A549 (cell line): ENCODE measurements around the gene KCNG2. TPM values are rescaled to one million over a fixed set of nuclear protein-coding genes. Genes with fewer than 3 reads are reported as not detected.

Source experiments
- ATAC-seq, 2 experiments: fragments of 200-7000 bp in 1 of 2; fragments of >200 bp in 1 of 2; cut with Nextera tagmentation in 1 of 2; cut with Tn5 transposase in 1 of 2; 3 replicates each; pipeline versions ENCODE4 v1.8.0 to v1.9.1; 2018 to 2020; ENCODE audit warnings: mild to moderate bottlenecking in 1 of 2, moderate library complexity in 1 of 2
- CTCF ChIA-PET: fragments of 300-600 bp; sonication (Branson Sonifier 250); formaldehyde crosslinking; extraction: SDS; loops from one replicate; lab custom pipeline; 2021; ENCODE audit warnings: antibody characterized with exemption, inconsistent platforms; lab: Yijun Ruan, JAX
- POLR2A ChIA-PET: fragments of 350-600 bp; formaldehyde crosslinking; extraction: SDS; loops from one replicate; lab custom pipeline; 2021; ENCODE audit warnings: antibody characterized with exemption, inconsistent platforms; lab: Yijun Ruan, JAX
- DNase-seq, 2 experiments: peaks; one replicate each; pipeline versions ENCODE4 v3.0.0 to v3.0.0-alpha.2; 2011 to 2016; ENCODE audit warnings: low read depth in 1 of 2, low spot score in 1 of 2
- FAIRE-seq: peaks from 2 replicates; lab custom pipeline; 2011; peaks lifted over from hg19 to GRCh38; lab: Jason Lieb, UNC
- H3K27ac ChIP-seq, 2 experiments: fragments of >200 bp; sonication (Bioruptor Twin); formaldehyde crosslinking; 3 replicates each; pipeline ENCODE4 v1.5.1; 2016 to 2017
- H3K4me1 ChIP-seq: fragments of >200 bp; sonication (Bioruptor Twin); formaldehyde crosslinking; 3 replicates; pipeline ENCODE4 v1.6.1; 2016
- H3K4me2 ChIP-seq: fragments of >200 bp; sonication (Bioruptor Twin); formaldehyde crosslinking; 3 replicates; pipeline ENCODE4 v1.6.1; 2016
- H3K4me3 ChIP-seq: fragments of >200 bp; sonication (Bioruptor Twin); formaldehyde crosslinking; 3 replicates; pipeline ENCODE4 v1.5.1; 2016
- H3K9me3 ChIP-seq: fragments of >200 bp; sonication (Bioruptor Twin); formaldehyde crosslinking; 3 replicates; pipeline ENCODE4 v1.6.1; 2016
- BHLHE40 ChIP-seq: IDR thresholded peaks from 2 replicates; pipeline ENCODE4 v1.6.1; 2012; ENCODE audit warnings: low read depth, low read length, inconsistent platforms
- CEBPB ChIP-seq, 2 experiments: fragments of >200 bp in 1 of 2; sonication (Bioruptor Twin) in 1 of 2; formaldehyde crosslinking in 1 of 2; IDR thresholded peaks; 2 replicates each; pipeline ENCODE4 v1.6.1; 2012 to 2016
- CHD2 ChIP-seq: fragments of 150-350 bp; IDR thresholded peaks from 2 replicates; pipeline ENCODE4 v1.6.1; 2014; ENCODE audit warnings: low read length; ENCODE audit not compliant: partially characterized antibody
- CHD4 ChIP-seq: fragments of 200-600 bp; sonication (generic); IDR thresholded peaks from 2 replicates; pipeline ENCODE4 v1.6.1; 2016; ENCODE audit warnings: antibody characterized with exemption, mild to moderate bottlenecking, borderline replicate concordance
- EHF ChIP-seq: fragments of 250-450 bp; sonication (Bioruptor Pico); IDR thresholded peaks from 2 replicates; pipeline ENCODE4 v1.5.0; 2020; ENCODE audit warnings: mild to moderate bottlenecking
- EHMT2 ChIP-seq: fragments of 200-600 bp; sonication (generic); IDR thresholded peaks from 2 replicates; pipeline ENCODE4 v1.6.1; 2016; ENCODE audit warnings: antibody characterized with exemption, low read depth, mild to moderate bottlenecking, moderate library complexity
- EP300 ChIP-seq, 2 experiments: fragments of >200 bp; sonication (Bioruptor Twin); formaldehyde crosslinking; IDR thresholded peaks; 2 replicates in 1 of 2; 3 replicates in 1 of 2; pipeline ENCODE4 v1.6.1; 2016 to 2017
- ESRRA ChIP-seq: fragments of 150-350 bp; IDR thresholded peaks from 2 replicates; pipeline ENCODE4 v1.6.1; 2014; ENCODE audit warnings: mild to moderate bottlenecking, low read length, borderline replicate concordance
- HDAC2 ChIP-seq: fragments of 200-600 bp; sonication (generic); IDR thresholded peaks from 2 replicates; pipeline ENCODE4 v1.6.1; 2016
- HEYL ChIP-seq: fragments of 250-450 bp; sonication (Bioruptor Pico); IDR thresholded peaks from 2 replicates; pipeline ENCODE4 v1.8.0; 2021; ENCODE audit warnings: mild to moderate bottlenecking, moderate library complexity
- HOXB13 ChIP-seq: fragments of 250-450 bp; sonication (Bioruptor Pico); IDR thresholded peaks from 2 replicates; pipeline ENCODE4 v1.5.0; 2020; ENCODE audit warnings: low read depth, mild to moderate bottlenecking, moderate library complexity
- MAFK ChIP-seq: fragments of 450-650 bp; IDR thresholded peaks from 2 replicates; pipeline ENCODE4 v1.6.1; 2014; ENCODE audit not compliant: partially characterized antibody
- SMC3 ChIP-seq: fragments of >200 bp; sonication (Bioruptor Twin); formaldehyde crosslinking; IDR thresholded peaks from 3 replicates; pipeline ENCODE4 v1.6.1; 2018; ENCODE audit warnings: inconsistent platforms
- SREBF2 ChIP-seq: fragments of 450-650 bp; IDR thresholded peaks from 2 replicates; pipeline ENCODE4 v1.6.1; 2014; ENCODE audit warnings: mild to moderate bottlenecking, moderate library complexity
- ZC3H11A ChIP-seq: fragments of 450-650 bp; IDR thresholded peaks from 2 replicates; pipeline ENCODE4 v1.6.1; 2014; ENCODE audit warnings: antibody characterized with exemption, mild to moderate bottlenecking
- ZFP36 ChIP-seq: fragments of 450-650 bp; IDR thresholded peaks from 2 replicates; pipeline ENCODE4 v1.6.1; 2014; ENCODE audit warnings: borderline replicate concordance; ENCODE audit not compliant: partially characterized antibody
- ZNF302 ChIP-seq: fragments of 250-450 bp; sonication (Bioruptor Pico); IDR thresholded peaks from 2 replicates; pipeline ENCODE4 v1.9.0; 2021; ENCODE audit warnings: inconsistent platforms, mild to moderate bottlenecking, moderate library complexity
- WGBS: methylation state at CpG from one replicate; pipeline ENCODE4 v1.1.6; 2017; ENCODE audit errors: missing lambda C conversion rate; 5-methylcytosine and 5-hydroxymethylcytosine counted together
- polyA plus RNA-seq, 4 experiments: library from polyadenylated mRNA; depleted of rRNA in 3 of 4; stranded (reverse); fragments of >200 nt; fragmentation: RNase III in 1 of 4; extraction: RNeasy Plus Mini Kit Qiagen cat#74134 plus additional on column Dnase treatment in 1 of 4; gene quantifications; 2 replicates in 3 of 4; 3 replicates in 1 of 4; pipeline ENCODE4 v1.2.3, GENCODE V29; 2011 to 2017
- TF ChIP-seq, protein P1 (sequence below): fragments of >200 bp; sonication (Bioruptor Twin); formaldehyde crosslinking; IDR thresholded peaks from 3 replicates; pipeline ENCODE4 v1.5.1; 2016
- TF ChIP-seq, protein P2 (sequence below): fragments of 450-650 bp; IDR thresholded peaks from 2 replicates; pipeline ENCODE4 v1.6.1; 2014; ENCODE audit warnings: antibody characterized with exemption
- TF ChIP-seq, protein P3 (sequence below): fragments of 150-350 bp; IDR thresholded peaks from 2 replicates; pipeline ENCODE4 v1.6.1; 2014; ENCODE audit warnings: low read depth, mild to moderate bottlenecking, low read length
- TF ChIP-seq, protein P4 (sequence below): fragments of >200 bp; sonication (Bioruptor Twin); formaldehyde crosslinking; IDR thresholded peaks from 3 replicates; pipeline ENCODE4 v1.6.1; 2016
- TF ChIP-seq, protein P5 (sequence below): IDR thresholded peaks from 2 replicates; pipeline ENCODE4 v1.6.1; 2012; ENCODE audit warnings: low read depth, borderline replicate concordance
- TF ChIP-seq, protein P6 (sequence below): fragments of >200 bp; sonication (Bioruptor Twin); formaldehyde crosslinking; IDR thresholded peaks from 2 replicates; pipeline ENCODE4 v1.6.1; 2016

KCNG2 gene
- polyA plus RNA-seq, 2 of the 4 experiments (the other 2 are of a cell fraction), result not detected

DNA sequence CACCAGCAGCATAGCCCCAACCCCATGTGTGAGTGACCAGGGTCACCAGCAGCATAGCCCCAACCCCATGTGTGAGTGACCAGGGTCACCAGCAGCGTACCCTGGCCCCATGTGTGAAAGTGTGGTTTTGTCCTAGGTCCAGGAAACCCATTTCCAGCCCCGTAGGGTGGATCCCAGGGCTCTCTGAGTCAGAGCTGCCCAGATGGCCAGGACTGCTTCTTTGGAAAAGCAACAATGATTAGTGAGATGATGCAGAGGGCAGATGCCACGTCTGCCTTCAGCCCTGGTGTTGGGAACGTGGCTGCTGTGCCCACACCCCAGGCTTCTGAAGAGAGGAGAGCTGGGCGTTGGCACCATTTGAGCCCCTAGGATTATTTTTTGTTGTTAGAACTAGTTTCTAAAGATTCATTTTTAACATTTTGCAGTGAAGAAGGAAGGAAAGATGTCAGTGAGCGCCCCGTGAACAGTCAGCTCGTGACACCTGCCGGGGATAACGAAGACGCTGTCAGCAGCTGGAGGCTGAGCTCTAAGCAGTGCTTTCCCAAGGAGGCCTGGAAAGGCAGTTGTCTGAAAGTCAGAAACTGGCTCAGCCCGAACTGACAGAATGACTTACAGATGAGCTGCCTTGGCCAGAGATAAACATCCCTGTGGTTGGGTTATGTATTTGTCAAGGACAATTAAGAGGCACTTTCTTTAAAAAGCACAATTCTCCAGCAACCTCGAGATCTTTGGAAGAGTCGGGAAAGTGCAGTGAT lies 32.1 kb upstream of the KCNG2 start:
- ChIA-PET CTCF (no interaction called here), POLR2A (no interaction called here)
- H3K4me2 ChIP-seq, result no peak overlapping the region
- no peak overlapping the region for H3K4me3 ChIP-seq
- H3K27ac ChIP-seq, result no peak overlapping the region
- WGBS, result 31% methylated on average over 12 of the region's 14 CpGs
- ATAC-seq (no peak), FAIRE-seq (no peak), DNase-seq (no peak)
- TF ChIP-seq EHMT2 (no peak), ZFP36 (no peak), BHLHE40 (no peak), EP300 (IDR thresholded peaks at IDR 0.05) (no peak), SREBF2 (no peak), CHD2 (no peak)
- TF ChIP-seq, protein P1, sequence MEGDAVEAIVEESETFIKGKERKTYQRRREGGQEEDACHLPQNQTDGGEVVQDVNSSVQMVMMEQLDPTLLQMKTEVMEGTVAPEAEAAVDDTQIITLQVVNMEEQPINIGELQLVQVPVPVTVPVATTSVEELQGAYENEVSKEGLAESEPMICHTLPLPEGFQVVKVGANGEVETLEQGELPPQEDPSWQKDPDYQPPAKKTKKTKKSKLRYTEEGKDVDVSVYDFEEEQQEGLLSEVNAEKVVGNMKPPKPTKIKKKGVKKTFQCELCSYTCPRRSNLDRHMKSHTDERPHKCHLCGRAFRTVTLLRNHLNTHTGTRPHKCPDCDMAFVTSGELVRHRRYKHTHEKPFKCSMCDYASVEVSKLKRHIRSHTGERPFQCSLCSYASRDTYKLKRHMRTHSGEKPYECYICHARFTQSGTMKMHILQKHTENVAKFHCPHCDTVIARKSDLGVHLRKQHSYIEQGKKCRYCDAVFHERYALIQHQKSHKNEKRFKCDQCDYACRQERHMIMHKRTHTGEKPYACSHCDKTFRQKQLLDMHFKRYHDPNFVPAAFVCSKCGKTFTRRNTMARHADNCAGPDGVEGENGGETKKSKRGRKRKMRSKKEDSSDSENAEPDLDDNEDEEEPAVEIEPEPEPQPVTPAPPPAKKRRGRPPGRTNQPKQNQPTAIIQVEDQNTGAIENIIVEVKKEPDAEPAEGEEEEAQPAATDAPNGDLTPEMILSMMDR, result no peak
- TF ChIP-seq, protein P2, sequence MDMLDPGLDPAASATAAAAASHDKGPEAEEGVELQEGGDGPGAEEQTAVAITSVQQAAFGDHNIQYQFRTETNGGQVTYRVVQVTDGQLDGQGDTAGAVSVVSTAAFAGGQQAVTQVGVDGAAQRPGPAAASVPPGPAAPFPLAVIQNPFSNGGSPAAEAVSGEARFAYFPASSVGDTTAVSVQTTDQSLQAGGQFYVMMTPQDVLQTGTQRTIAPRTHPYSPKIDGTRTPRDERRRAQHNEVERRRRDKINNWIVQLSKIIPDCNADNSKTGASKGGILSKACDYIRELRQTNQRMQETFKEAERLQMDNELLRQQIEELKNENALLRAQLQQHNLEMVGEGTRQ, result no peak
- TF ChIP-seq, protein P3, sequence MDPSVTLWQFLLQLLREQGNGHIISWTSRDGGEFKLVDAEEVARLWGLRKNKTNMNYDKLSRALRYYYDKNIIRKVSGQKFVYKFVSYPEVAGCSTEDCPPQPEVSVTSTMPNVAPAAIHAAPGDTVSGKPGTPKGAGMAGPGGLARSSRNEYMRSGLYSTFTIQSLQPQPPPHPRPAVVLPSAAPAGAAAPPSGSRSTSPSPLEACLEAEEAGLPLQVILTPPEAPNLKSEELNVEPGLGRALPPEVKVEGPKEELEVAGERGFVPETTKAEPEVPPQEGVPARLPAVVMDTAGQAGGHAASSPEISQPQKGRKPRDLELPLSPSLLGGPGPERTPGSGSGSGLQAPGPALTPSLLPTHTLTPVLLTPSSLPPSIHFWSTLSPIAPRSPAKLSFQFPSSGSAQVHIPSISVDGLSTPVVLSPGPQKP, result no peak
- TF ChIP-seq, protein P4, sequence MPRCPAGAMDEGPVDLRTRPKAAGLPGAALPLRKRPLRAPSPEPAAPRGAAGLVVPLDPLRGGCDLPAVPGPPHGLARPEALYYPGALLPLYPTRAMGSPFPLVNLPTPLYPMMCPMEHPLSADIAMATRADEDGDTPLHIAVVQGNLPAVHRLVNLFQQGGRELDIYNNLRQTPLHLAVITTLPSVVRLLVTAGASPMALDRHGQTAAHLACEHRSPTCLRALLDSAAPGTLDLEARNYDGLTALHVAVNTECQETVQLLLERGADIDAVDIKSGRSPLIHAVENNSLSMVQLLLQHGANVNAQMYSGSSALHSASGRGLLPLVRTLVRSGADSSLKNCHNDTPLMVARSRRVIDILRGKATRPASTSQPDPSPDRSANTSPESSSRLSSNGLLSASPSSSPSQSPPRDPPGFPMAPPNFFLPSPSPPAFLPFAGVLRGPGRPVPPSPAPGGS, result no peak
- H3K9me3 ChIP-seq, result peaks cover 8% of the 10 kb centered on the region; the same call in 1 of the 3 replicates
- no peaks in the 10 kb centered on the region for H3K4me1 ChIP-seq

DNA sequence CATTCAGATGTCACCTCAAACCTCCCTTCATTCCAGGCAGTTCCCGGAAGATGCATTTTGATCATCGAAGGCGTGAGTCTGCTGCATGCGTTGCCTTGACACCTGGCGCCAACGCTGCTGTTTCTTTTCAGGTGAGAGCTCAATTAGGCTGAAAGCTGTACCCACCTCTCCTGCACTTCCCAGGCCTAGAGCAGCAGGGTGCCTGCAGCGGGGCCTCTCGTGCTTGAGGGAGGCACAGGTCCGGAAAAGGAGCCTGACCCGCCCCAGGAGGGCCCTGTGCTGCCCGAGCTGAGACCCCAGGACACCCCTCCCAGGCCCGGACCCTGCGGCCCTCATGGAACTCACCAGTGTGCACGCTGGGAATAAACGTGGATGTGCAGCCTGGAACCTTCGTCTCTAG lies 31.4 kb upstream of the KCNG2 start:
- TF ChIP-seq, protein P3, result no peak
- TF ChIP-seq SMC3 (no peak), HDAC2 (no peak), ZC3H11A (no peak), CEBPB (IDR thresholded peaks at IDR 0.05) (no peak), HEYL (CRISPR knock-in tag) (no peak), EHF (no peak)
- Histone ChIP-seq H3K4me3 (no peak overlapping the region), H3K4me2 (no peak overlapping the region), H3K9me3 (peaks cover 8% of the 10 kb centered on the region; the same call in 1 of the 3 replicates), H3K4me1 (no peaks in the 10 kb centered on the region), H3K27ac (no peak overlapping the region)
- ChIA-PET POLR2A (no interaction called here), CTCF (no interaction called here)
- ATAC-seq (no peak; a peak in 1 of 6 replicates), FAIRE-seq (no peak), DNase-seq (no peak)
- WGBS, result 65% methylated on average over 7 of the region's 16 CpGs

DNA sequence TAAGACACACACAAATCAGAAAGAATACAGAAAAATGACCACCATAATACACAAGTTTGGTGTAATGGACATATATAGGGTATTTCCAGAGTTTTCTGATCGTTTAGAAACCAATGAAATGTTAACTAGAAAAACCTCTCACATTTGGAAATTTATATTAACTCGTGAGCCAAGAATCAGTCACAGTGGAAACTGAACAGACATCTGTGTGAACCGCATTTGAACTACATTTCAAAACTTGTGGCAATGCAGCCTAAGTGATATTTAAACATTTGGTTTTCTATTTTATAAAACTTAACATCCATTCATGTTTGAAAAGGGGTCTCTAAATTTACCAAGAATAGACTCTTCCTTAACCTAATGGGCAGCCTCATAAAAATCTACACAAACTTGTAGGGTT lies 29.0 kb upstream of the KCNG2 start:
- peaks cover 8% of the 10 kb centered on the region; the same call in 1 of the 3 replicates for H3K9me3 ChIP-seq
- ChIA-PET POLR2A (no interaction called here), CTCF (no interaction called here)
- H3K4me2 ChIP-seq, result no peak overlapping the region
- H3K27ac ChIP-seq, result no peak overlapping the region
- H3K4me3 ChIP-seq, result no peak overlapping the region
- FAIRE-seq, result no peak
- no peaks in the 10 kb centered on the region for H3K4me1 ChIP-seq
- no peak for ATAC-seq
- 34% methylated on average over 3 of the region's 3 CpGs for WGBS
- DNase-seq, result no peak
- TF ChIP-seq MAFK, result no peak
- TF ChIP-seq ZNF302 (CRISPR knock-in tag), result no peak
- TF ChIP-seq CHD4, result no peak
- TF ChIP-seq, protein P5, sequence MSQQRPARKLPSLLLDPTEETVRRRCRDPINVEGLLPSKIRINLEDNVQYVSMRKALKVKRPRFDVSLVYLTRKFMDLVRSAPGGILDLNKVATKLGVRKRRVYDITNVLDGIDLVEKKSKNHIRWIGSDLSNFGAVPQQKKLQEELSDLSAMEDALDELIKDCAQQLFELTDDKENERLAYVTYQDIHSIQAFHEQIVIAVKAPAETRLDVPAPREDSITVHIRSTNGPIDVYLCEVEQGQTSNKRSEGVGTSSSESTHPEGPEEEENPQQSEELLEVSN, result no peak
- TF ChIP-seq, protein P6, sequence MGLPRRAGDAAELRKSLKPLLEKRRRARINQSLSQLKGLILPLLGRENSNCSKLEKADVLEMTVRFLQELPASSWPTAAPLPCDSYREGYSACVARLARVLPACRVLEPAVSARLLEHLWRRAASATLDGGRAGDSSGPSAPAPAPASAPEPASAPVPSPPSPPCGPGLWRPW, result no peak
- TF ChIP-seq HDAC2, result no peak
- TF ChIP-seq, protein P1, result no peak
- no peak for TF ChIP-seq ESRRA
- TF ChIP-seq EP300 (IDR thresholded peaks at IDR 0.05), result no peak
- TF ChIP-seq HOXB13 (CRISPR knock-in tag), result no peak
